NCI-H2107 treated with DMSO at 0.1 percent for 48 hours (cell line): Measurements from ENCODE around the gene SENP5.

Experiments used
- DNase-seq: peaks from one replicate; lab custom pipeline; 2025; ENCODE audit not compliant: unreplicated experiment; lab: John Stamatoyannopoulos, UW

The SENP5 gene

GRCh38 chr3:196967412-196968232, 99.9 kb downstream of the SENP5 start:
- no peak for DNase-seq

- DNase-seq: no peak
Observed at GRCh38 chr3:196968233-196969133, 100.8 kb downstream of the SENP5 start, which contains the start of gene PIGZ. TSS of gene PIGZ (minus strand) at chr3:196968833. CDS start at chr3:196952031, 16,802 bp downstream.

GRCh38 chr3:196969134-196969659, 101.5 kb downstream of the SENP5 start:
- DNase-seq: no peak

GRCh38 chr3:196969660-196970546, 102.2 kb downstream of the SENP5 start:
- DNase-seq: peak; percentile 60

- DNase-seq: no peak
Observed at GRCh38 chr3:196970547-196971093, 102.9 kb downstream of the SENP5 start.

- DNase-seq: no peak
Observed at GRCh38 chr3:196971094-196971698, 103.5 kb downstream of the SENP5 start.

GRCh38 chr3:196974661-196975060, 106.9 kb downstream of the SENP5 start:
- DNase-seq: no peak

GRCh38 chr3:196975349-196975748, 107.6 kb downstream of the SENP5 start:
- DNase-seq: no peak

- no peak for DNase-seq
Observed at GRCh38 chr3:196976941-196977340, 109.2 kb downstream of the SENP5 start.

GRCh38 chr3:196979545-196979944, 111.8 kb downstream of the SENP5 start:
- no peak for DNase-seq

- no peak for DNase-seq
Observed at GRCh38 chr3:196981657-196982056, 113.9 kb downstream of the SENP5 start.

- DNase-seq: no peak
Observed at GRCh38 chr3:196983186-196983585, 115.5 kb downstream of the SENP5 start.
